Thyroid gland (tissue), 4 donors: ENCODE data around the gene TRPM5.

Source experiments
- POLR2A ChIP-seq, 2 donors: fragments of 450-650 bp; IDR thresholded peaks; one replicate each; pipeline ENCODE4 v1.6.1; 2017; ENCODE audit warnings: antibody characterized with exemption in 2 of 2, mild to moderate bottlenecking in 2 of 2, moderate library complexity in 1 of 2
- TF ChIP-seq, protein P1 (sequence below), 6 experiments: fragments of 200-600 bp in 3 of 6; fragments of 450-650 bp in 3 of 6; sonication (generic) in 3 of 6; IDR thresholded peaks; one replicate each; pipeline ENCODE4 v1.5.1; 2016 to 2019; ENCODE audit warnings: antibody characterized with exemption in 6 of 6, mild to moderate bottlenecking in 2 of 6, inconsistent platforms in 1 of 6, moderate library complexity in 1 of 6

DNA sequence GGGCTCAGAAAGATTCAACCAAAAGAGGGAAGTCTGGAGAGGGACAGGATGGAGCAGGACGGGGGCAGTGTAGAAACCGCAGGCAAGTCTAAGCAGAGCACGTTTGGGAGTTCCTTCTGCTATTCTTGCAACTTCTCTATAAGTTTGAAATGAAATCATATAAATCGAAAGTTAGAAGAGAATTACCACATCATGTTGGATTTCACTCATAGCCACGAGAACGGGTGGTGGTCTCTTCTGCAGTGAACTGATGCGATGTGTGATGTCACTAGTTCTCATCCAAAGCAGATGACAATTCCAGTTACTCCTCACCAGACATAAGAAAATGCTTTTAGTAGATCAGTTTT is 36.5 kb upstream of the TRPM5 start:
- TF ChIP-seq, protein P1, sequence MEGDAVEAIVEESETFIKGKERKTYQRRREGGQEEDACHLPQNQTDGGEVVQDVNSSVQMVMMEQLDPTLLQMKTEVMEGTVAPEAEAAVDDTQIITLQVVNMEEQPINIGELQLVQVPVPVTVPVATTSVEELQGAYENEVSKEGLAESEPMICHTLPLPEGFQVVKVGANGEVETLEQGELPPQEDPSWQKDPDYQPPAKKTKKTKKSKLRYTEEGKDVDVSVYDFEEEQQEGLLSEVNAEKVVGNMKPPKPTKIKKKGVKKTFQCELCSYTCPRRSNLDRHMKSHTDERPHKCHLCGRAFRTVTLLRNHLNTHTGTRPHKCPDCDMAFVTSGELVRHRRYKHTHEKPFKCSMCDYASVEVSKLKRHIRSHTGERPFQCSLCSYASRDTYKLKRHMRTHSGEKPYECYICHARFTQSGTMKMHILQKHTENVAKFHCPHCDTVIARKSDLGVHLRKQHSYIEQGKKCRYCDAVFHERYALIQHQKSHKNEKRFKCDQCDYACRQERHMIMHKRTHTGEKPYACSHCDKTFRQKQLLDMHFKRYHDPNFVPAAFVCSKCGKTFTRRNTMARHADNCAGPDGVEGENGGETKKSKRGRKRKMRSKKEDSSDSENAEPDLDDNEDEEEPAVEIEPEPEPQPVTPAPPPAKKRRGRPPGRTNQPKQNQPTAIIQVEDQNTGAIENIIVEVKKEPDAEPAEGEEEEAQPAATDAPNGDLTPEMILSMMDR (IDR thresholded peaks at IDR 0.05), result no peak
- no peak for TF ChIP-seq POLR2A (IDR thresholded peaks at IDR 0.05)
